ENCODE measurements around the gene UBALD1.
"Not testable (repeated sequence)": the region's sequence is repeated elsewhere in the genome, so short reads cannot be mapped to it uniquely, and the experiment has no call there.

Gene UBALD1

GRCh38 chr16:4597174-4597573 lies 17.5 kb downstream of the UBALD1 start:
- DNase-seq (ENCODE audit: low spot score) = no peak

GRCh38 chr16:4594433-4595410 lies 20.0 kb downstream of the UBALD1 start:
- DNase-seq (ENCODE audit: low spot score) = no peak

GRCh38 chr16:4593086-4593485 lies 21.6 kb downstream of the UBALD1 start:
- no peak for DNase-seq (ENCODE audit: low spot score)

GRCh38 chr16:4591706-4592470 lies 22.8 kb downstream of the UBALD1 start:
- DNase-seq (ENCODE audit: low spot score) = no peak

GRCh38 chr16:4591191-4591590 lies 23.5 kb downstream of the UBALD1 start:
- DNase-seq (ENCODE audit: low spot score) = no peak

GRCh38 chr16:4588961-4589360 lies 25.7 kb downstream of the UBALD1 start:
- DNase-seq (ENCODE audit: low spot score) = no peak

- DNase-seq (ENCODE audit: low spot score) = no peak
Observed at GRCh38 chr16:4588386-4588785, 26.3 kb downstream of the UBALD1 start.

GRCh38 chr16:4586291-4586690 lies 28.4 kb downstream of the UBALD1 start:
- DNase-seq (ENCODE audit: low spot score) = no peak

GRCh38 chr16:4583906-4584305 lies 30.8 kb downstream of the UBALD1 start:
- no peak for DNase-seq (ENCODE audit: low spot score)

GRCh38 chr16:4580250-4580649 lies 34.4 kb downstream of the UBALD1 start:
- DNase-seq (ENCODE audit: low spot score) = no peak

- DNase-seq (ENCODE audit: low spot score) = no peak
Observed at GRCh38 chr16:4578961-4579530, 35.6 kb downstream of the UBALD1 start.

GRCh38 chr16:4576008-4576407 lies 38.7 kb downstream of the UBALD1 start:
- DNase-seq (ENCODE audit: low spot score) = no peak

- DNase-seq (ENCODE audit: low spot score) = no peak
Observed at GRCh38 chr16:4574919-4575705, 39.6 kb downstream of the UBALD1 start.

- not testable (repeated sequence) for DNase-seq (ENCODE audit: low spot score)
Observed at GRCh38 chr16:4573926-4574325, 40.8 kb downstream of the UBALD1 start.

GRCh38 chr16:4572715-4573114 lies 42.0 kb downstream of the UBALD1 start:
- no peak for DNase-seq (ENCODE audit: low spot score)

GRCh38 chr16:4570688-4571321 lies 43.9 kb downstream of the UBALD1 start:
- no peak for DNase-seq (ENCODE audit: low spot score)

GRCh38 chr16:4570086-4570485 lies 44.6 kb downstream of the UBALD1 start:
- DNase-seq (ENCODE audit: low spot score) = no peak

- DNase-seq (ENCODE audit: low spot score) = no peak
Observed at GRCh38 chr16:4566144-4566543, 48.5 kb downstream of the UBALD1 start.

- DNase-seq (ENCODE audit: low spot score) = no peak
Observed at GRCh38 chr16:4564661-4565267, 49.9 kb downstream of the UBALD1 start.

- DNase-seq (ENCODE audit: low spot score) = no peak
Observed at GRCh38 chr16:4561596-4561995, 53.1 kb downstream of the UBALD1 start.
